Esophagus (tissue), 2 donors: Measurements from ENCODE around the gene MSI2. TPM values are rescaled to one million over a fixed set of nuclear protein-coding genes. Genes with fewer than 3 reads are reported as not detected.

Source experiments
- H3K27ac ChIP-seq, 2 donors: one replicate each; pipeline ENCODE4 v1.5.1; 2013; ENCODE audit warnings: low read depth in 2 of 2, mild to moderate bottlenecking in 2 of 2, inconsistent platforms in 1 of 2, low read length in 1 of 2, moderate library complexity in 1 of 2
- H3K27me3 ChIP-seq, 2 donors: one replicate each; pipeline ENCODE4 v1.6.1; 2013; ENCODE audit warnings: low read length in 2 of 2, control low read depth in 1 of 2, mild to moderate bottlenecking in 1 of 2; ENCODE audit not compliant: insufficient read depth in 2 of 2, control insufficient read depth in 1 of 2
- H3K36me3 ChIP-seq, 2 donors: one replicate each; pipeline ENCODE4 v1.6.1; 2013; ENCODE audit warnings: low read length in 1 of 2; ENCODE audit not compliant: control insufficient read depth in 2 of 2, insufficient read depth in 2 of 2
- H3K4me1 ChIP-seq, 2 donors: one replicate each; pipeline ENCODE4 v1.6.1; 2013; ENCODE audit warnings: low read length in 1 of 2; ENCODE audit not compliant: control insufficient read depth in 2 of 2, insufficient read depth in 2 of 2
- H3K4me3 ChIP-seq, 2 donors: one replicate each; pipeline ENCODE4 v1.5.1; 2013; ENCODE audit warnings: low read length in 2 of 2, mild to moderate bottlenecking in 2 of 2, low read depth in 1 of 2, moderate library complexity in 1 of 2
- H3K9me3 ChIP-seq, 2 donors: one replicate each; pipeline ENCODE4 v1.6.1; 2013; ENCODE audit warnings: mild to moderate bottlenecking in 2 of 2, low read depth in 1 of 2, low read length in 1 of 2, moderate library complexity in 1 of 2; ENCODE audit not compliant: control insufficient read depth in 2 of 2, insufficient read depth in 1 of 2
- WGBS, 2 donors: extraction: QIAGEN DNeasy Blood & Tissue Kit; methylation state at CpG; one replicate each; pipeline ENCODE4 v1.1.7; 2013; 5-methylcytosine and 5-hydroxymethylcytosine counted together
- polyA plus RNA-seq, 2 donors: library from polyadenylated mRNA; stranded (reverse); fragments of 200-250 nt; gene quantifications; one replicate each; pipeline ENCODE4 v1.2.3, GENCODE V29; 2013
- donor health status: healthy with polysubstance abuse.
- donor health status: Bipolar disorder and iron deficiency.

The MSI2 gene
- polyA plus RNA-seq, 2 donors = 7.8 to 8.2 TPM

- Histone ChIP-seq H3K27me3 (no peaks in the 10 kb centered on the region), H3K36me3 (no peaks in the 10 kb centered on the region), H3K9me3 (no peaks in the 10 kb centered on the region), H3K27ac (no peak overlapping the region), H3K4me1 (peaks cover 6 to 10% of the 10 kb centered on the region in 2 donors), H3K4me3 (no peak overlapping the region)
- WGBS, 2 donors = 87 to 95% methylated on average over 9 of the region's 9 CpGs
Observed at GRCh38 chr17:57438066-57438731, 181.9 kb downstream of the MSI2 start.

DNA sequence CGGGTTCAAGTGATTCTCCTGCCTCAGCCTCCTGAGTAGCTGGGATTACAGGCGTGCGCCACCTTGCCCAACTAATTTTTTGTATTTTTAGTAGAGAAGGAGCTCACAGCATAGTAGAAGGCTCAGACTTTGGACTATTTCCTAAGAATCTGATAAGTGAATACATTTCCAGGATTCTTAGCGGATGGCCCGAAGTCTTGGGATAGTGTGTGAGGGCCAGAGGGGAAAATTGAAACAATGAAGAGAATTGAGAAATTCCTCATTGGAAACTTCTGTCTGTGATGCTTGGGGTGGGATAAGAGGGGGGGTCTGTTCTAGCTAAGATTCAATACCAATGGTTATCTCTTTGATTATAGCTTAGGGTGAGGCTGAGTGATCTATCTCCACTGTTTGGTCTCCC is 183.3 kb downstream of the MSI2 start:
- no peak overlapping the region for H3K4me3 ChIP-seq
- WGBS, 2 donors = 96 to 97% methylated on average over 5 of the region's 5 CpGs
- no peaks in the 10 kb centered on the region for H3K36me3 ChIP-seq
- H3K4me1 ChIP-seq = peaks cover 10 to 15% of the 10 kb centered on the region in 2 donors
- H3K27ac ChIP-seq = no peak overlapping the region
- H3K27me3 ChIP-seq = no peaks in the 10 kb centered on the region
- H3K9me3 ChIP-seq = no peaks in the 10 kb centered on the region

GRCh38 chr17:57440522-57441269 is 184.4 kb downstream of the MSI2 start:
- no peaks in the 10 kb centered on the region for H3K9me3 ChIP-seq
- no peak overlapping the region for H3K4me3 ChIP-seq
- no peaks in the 10 kb centered on the region for H3K36me3 ChIP-seq
- WGBS, 2 donors = 20 to 32% methylated on average over 15 of the region's 15 CpGs
- peaks cover 10 to 15% of the 10 kb centered on the region in 2 donors for H3K4me1 ChIP-seq
- H3K27ac ChIP-seq = peak overlapping the region; percentile 36 to 73
- H3K27me3 ChIP-seq = no peaks in the 10 kb centered on the region

GRCh38 chr17:57441270-57441600 is 184.9 kb downstream of the MSI2 start:
- no peak overlapping the region for H3K4me3 ChIP-seq
- no peaks in the 10 kb centered on the region for H3K36me3 ChIP-seq
- no peaks in the 10 kb centered on the region for H3K9me3 ChIP-seq
- peak overlapping the region; percentile 12 to 73 for H3K27ac ChIP-seq
- H3K27me3 ChIP-seq = no peaks in the 10 kb centered on the region
- peaks cover 10 to 15% of the 10 kb centered on the region in 2 donors for H3K4me1 ChIP-seq
- 44 to 55% methylated on average over 1 of the region's 1 CpG for WGBS, 2 donors

GRCh38 chr17:57442401-57442823 is 186.1 kb downstream of the MSI2 start:
- H3K4me1 ChIP-seq = peaks cover 8 to 15% of the 10 kb centered on the region in 2 donors
- no peaks in the 10 kb centered on the region for H3K9me3 ChIP-seq
- H3K27me3 ChIP-seq = no peaks in the 10 kb centered on the region
- WGBS, 2 donors = 70 to 77% methylated on average over 9 of the region's 9 CpGs
- no peak overlapping the region for H3K27ac ChIP-seq
- no peak overlapping the region for H3K4me3 ChIP-seq
- H3K36me3 ChIP-seq = no peaks in the 10 kb centered on the region

GRCh38 chr17:57442914-57443571 is 186.7 kb downstream of the MSI2 start:
- H3K4me3 ChIP-seq = no peak overlapping the region
- WGBS, 2 donors = 37 to 42% methylated on average over 16 of the region's 16 CpGs
- H3K27me3 ChIP-seq = no peaks in the 10 kb centered on the region
- peaks cover 8 to 15% of the 10 kb centered on the region in 2 donors for H3K4me1 ChIP-seq
- H3K9me3 ChIP-seq = no peaks in the 10 kb centered on the region
- H3K27ac ChIP-seq = peak overlapping the region in 1 of 2 donors; percentile 16
- no peaks in the 10 kb centered on the region for H3K36me3 ChIP-seq

DNA sequence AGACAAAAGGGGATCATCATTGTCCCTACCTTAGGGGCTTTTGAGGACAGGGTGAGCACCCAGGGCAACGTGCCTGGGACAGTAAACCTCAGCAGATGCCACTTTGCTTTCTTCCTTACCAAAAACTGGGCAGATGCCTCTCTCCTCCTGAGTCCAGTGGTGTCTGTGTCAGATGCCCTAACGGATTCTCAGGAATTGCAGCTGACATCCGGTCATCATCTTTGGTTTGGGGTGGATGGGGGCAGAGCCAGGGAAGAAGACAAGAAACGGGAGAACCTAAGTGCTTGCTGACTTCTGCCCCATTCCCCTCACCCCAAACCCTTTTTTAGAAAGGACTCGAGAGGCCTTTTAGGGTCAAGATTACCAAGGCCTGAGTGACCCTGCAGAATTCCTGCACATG is 187.5 kb downstream of the MSI2 start:
- H3K27me3 ChIP-seq = no peaks in the 10 kb centered on the region
- no peaks in the 10 kb centered on the region for H3K36me3 ChIP-seq
- 91% methylated on average over 5 of the region's 5 CpGs for WGBS, 2 donors
- H3K4me3 ChIP-seq = no peak overlapping the region
- no peaks in the 10 kb centered on the region for H3K9me3 ChIP-seq
- peaks cover 8 to 17% of the 10 kb centered on the region in 2 donors for H3K4me1 ChIP-seq
- no peak overlapping the region for H3K27ac ChIP-seq

DNA sequence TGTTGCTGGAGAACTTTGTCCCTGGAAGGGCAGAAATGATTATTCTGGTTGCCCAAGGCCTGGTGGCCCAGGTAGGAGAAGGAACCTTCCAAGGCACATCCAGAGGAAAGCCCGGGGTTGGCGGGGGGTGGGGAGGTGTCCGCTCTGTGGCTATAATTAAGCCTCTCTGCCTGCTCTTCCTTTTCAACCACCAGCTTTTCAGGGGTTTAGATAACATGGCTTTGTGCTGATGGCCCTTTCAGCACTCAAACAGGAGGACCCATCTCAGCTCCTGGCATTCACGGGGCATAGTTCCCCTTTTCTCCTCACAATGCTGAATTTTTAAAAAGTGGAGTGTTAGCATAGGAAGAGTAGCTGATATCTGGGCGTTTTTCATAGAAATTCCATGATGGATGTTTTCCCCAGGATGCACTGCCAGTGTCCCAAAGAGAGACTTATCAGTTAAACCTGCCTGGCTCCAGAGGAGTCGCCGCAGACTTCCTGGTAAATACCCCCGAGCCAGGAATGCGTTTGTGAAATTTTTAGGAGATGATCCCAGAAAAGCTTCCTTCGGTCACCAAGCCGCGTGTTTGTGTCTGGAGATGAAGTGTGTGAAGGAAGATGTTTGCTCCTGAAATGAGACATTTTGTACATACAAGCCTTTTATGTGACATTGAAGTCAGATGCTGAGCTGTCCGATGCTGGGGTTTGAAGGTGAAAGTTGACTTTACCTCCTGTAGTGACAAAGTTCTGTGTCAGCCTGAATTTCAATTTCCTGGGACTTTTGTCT is 188.5 kb downstream of the MSI2 start:
- no peaks in the 10 kb centered on the region for H3K27me3 ChIP-seq
- WGBS, 2 donors = 81 to 84% methylated on average over 13 of the region's 13 CpGs
- no peaks in the 10 kb centered on the region for H3K9me3 ChIP-seq
- no peak overlapping the region for H3K4me3 ChIP-seq
- H3K36me3 ChIP-seq = no peaks in the 10 kb centered on the region
- H3K27ac ChIP-seq = no peak overlapping the region
- H3K4me1 ChIP-seq = peaks cover 7 to 17% of the 10 kb centered on the region in 2 donors

DNA sequence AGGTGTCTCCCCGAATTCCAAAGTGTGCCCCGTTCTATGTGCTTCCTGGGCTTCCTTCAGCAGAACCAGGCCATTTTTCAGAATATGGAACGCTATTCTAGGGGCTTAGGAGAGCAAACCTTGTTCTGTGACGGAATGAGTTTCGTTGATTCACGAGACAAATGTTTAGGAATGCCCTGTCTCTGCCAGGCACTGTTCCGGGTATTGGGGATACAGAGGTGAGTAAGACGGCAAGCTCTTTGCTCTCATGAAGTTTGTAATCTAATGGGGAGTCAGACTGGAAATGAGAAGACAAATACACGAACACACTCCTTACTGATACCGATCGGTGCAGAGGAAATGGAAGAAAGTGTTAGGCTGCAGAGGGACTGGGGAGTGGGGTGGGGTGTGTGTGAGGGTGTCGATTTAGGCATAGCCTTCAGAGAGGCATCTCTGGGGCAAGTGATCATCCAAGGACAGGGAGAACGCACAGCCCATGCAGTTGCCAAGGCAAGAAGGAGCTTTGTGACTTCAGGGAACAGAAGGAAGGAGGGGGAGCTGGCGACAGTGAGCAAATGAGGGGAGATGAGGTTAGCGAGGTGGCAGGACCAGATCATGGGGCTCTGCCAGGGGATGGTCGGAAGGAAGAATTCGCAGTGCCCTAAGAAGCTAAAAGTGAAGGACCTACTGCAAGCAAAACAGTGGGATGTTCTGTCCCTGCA is 189.6 kb downstream of the MSI2 start:
- Histone ChIP-seq H3K36me3 (no peaks in the 10 kb centered on the region), H3K4me1 (peaks cover 4 to 15% of the 10 kb centered on the region in 2 donors), H3K4me3 (no peak overlapping the region), H3K9me3 (no peaks in the 10 kb centered on the region), H3K27ac (no peak overlapping the region), H3K27me3 (no peaks in the 10 kb centered on the region)
- 80 to 86% methylated on average over 17 of the region's 17 CpGs for WGBS, 2 donors
